NCI-H345 (cell line): ENCODE results near the gene ZNF148.

Source experiments
- DNase-seq: peaks from one replicate; lab custom pipeline; 2025; lab: John Stamatoyannopoulos, UW

ZNF148 gene

DNA sequence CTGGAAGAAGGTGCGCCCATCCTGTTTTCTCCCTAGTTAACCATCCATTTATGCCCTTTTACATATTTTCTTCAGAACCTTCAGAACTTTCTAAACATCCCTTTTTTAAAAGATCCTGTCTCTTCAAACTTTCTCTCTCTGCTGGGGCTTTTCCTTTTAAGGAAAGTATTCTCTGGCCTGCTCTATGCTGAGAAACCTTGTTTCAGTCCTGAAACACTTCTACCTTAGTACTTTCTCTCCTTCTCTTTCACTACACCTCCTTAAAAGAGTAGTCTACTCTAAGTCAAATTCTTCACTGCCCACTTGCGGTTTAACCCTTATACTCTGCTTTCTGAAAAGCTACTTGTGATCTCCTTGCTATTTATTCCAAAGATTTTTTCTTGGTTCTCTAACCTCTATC, 97.0 kb downstream of the ZNF148 start:
- no peak for DNase-seq

DNA sequence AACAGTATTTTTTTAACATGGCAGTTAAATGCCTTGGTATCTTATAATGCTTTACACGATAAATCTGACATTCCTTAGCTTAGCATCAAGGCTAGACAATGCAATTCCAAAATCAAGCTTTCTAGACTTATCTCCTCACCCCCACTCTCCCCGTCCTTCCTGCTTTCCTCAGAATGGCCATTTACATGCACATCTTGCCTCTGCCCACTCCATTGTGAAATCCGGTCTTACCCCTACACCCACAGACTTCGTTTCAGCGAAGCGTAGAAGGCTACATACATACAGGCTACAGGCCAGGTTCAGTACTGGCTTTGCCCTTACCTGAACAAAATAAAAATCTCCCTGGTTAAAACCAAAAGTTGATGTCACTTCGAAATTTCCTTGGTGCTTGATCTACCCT, 104.0 kb downstream of the ZNF148 start:
- DNase-seq = no peak

DNA sequence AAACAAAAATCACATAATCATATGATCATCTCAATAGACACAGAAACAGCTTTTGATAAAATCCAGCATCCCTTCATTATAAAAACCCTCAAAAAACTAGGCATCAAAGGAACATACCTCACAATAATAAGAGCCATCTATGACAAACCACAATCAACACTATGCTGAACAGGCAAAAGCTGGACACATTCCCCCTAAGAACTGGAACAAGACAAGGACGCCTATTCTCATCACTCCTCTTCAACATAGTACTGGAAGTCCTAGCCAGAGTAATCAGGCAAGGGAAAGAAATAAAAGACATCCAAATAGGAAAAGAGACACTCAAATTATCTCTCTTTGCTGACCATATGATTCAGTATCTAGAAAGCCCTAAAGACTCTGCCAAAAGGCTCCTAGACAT, 107.7 kb downstream of the ZNF148 start:
- no peak for DNase-seq

DNA sequence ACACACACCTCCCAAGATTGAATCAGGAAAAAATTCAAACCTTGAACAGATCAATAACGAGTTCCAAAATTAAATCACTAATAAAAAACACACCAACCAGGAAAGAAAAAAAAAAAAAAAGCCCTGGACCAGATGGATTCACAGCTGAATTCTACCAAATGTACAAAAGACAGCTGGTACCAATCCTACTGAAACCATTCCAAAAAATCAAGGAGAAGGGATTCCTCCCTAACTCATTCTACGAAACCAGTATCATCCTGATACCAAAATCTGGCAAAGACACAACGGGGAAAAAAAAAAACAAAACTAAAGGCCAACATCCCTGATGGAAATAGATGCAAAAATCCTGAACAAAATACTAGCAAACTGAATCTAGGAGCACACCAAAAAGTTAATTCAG, 108.2 kb downstream of the ZNF148 start:
- DNase-seq = no peak

DNA sequence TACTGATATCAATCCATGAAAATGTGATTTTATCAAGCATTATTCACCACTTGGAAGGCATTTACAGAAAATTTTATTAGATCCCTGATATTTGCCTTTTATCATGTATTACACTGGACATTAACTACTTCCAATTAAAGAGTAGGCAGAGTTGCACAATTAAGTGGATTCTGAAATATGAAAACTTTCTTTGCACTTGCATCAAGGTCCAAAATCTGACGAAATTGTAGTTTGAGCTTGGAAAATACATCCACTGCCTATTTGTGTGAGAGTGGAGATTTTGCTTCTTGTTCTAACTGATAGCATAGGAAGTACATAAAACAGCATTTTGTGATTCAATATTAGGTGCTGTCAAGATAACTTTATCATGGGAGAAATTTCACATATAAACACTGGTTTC, 113.0 kb downstream of the ZNF148 start:
- no peak for DNase-seq

DNA sequence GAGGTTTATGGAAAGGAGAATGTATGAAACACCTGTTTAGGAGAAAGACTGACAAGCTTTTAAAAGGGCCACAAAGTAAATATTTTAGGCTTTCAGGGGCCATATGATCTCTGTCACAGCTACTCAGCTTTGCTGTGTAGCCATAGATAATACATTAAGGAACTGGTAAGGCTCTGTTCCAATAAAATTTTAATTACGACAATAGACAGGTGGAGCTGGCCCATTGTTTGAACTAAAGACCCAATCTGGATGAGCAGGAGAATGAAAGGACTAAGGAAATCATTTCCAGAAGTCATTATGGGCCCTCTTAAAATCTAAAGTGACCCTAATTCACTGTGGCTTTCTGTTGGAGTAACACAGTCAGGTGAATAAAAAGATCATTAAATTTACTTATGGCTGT, 114.1 kb downstream of the ZNF148 start:
- peak; percentile 2 for DNase-seq

DNA sequence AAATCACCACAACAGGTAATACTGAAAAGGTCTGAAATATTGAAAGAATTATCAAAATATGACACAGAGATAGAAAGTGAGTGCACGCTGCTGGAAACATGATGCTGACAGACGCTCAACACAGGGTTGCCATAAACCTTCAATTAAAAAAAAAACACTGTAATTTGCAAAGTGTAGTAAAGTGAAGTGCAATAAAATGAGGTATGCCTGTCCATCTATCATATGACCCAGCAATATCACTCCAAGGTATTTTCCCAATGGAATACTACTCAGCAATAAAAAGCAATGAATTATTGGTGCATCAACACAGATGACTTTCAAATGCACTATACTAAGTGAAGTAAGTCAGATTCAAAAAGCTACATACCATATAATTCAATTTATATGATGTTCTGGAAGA, 115.0 kb downstream of the ZNF148 start:
- no peak for DNase-seq

DNA sequence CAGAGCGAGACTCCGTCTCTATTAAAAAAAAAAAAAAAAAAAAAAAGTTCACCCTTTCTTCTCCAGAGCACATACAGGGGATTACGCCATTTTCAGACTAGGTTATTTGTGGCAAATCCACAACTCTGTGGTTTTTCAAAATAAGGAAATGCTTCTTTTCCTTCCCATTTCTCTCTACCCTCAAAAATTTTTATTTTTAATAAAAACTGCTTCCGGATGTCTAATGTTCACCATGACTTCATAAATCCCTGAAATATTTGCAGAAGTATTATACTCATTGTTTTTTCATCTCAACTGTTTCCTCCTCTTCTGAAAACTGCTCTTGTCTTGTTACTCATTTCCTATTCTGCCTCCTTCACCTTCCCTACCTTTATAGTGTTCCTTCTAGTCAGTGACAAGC, 117.6 kb downstream of the ZNF148 start:
- DNase-seq = no peak

DNA sequence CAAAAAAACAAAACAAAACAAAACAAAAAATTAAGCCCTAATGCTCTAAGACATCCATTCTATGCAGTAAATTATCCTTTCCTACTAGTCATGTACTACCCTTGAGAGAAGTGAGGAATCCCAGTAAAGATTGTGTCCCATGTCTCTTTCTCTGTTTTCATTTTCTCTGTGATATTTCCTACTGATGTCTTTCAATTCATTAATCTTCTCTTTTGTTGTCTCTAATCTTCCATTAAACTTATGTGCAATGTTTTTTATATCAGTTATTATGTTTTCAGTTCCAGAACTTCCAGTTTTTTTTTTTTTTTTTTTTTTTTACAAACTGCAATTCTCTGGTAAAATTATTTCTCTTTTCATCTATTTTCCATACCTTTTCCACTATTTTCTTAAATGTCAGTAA, 118.5 kb downstream of the ZNF148 start:
- no peak for DNase-seq

DNA sequence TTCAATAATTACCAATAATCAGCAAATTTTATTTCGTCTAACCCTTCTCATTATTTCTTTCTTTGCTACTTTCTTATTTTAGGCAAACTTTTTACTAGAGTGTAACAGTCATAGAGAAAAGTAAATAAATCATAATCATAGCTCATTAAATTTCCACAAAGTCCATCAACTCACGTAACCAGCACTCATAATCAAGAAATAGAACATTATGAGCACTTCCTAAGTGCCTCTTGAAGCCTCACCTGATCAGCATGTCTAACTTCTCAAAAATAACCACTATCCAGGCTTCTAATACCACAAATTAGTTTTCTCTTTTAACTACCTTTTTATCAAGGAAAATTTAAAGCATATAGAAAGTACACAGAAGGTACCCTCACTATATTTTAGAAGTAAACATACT, 124.2 kb downstream of the ZNF148 start:
- no peak for DNase-seq

DNA sequence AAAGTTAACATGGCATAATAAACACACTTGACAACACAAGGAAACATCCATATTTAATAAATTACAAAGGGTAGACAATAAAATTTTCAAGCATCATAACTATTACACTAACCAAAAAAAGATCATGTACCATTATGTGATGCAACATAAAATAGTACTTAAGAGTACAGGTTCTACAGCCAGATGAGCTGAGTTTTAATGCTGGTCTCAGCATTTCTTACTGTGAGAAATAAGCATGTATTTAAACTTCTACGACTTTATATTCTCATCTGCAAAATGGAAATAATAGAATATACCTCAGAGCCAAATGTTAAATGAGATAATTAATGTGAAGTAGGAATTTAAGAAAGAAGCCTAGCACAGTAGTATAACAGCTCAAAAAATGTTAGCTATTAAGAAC, 128.9 kb downstream of the ZNF148 start:
- no peak for DNase-seq

DNA sequence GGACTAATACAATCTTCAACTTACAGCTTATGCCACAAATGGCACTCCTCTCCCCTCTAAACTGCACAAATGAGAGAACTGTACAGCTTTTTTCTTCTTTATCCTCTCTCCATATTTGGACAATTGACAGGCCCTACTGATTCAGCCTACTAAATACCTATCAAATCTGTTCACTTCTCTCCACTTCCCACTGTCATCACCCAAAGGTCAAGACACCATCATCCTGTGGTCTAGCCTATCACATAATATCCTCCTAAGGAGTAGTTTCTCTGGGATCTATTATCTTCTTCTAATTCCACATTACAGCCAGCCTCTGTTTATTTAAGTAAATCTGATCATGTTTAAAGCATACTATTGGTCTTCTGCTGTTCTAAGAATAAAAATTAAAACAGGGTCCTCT, 129.6 kb downstream of the ZNF148 start:
- DNase-seq = no peak

DNA sequence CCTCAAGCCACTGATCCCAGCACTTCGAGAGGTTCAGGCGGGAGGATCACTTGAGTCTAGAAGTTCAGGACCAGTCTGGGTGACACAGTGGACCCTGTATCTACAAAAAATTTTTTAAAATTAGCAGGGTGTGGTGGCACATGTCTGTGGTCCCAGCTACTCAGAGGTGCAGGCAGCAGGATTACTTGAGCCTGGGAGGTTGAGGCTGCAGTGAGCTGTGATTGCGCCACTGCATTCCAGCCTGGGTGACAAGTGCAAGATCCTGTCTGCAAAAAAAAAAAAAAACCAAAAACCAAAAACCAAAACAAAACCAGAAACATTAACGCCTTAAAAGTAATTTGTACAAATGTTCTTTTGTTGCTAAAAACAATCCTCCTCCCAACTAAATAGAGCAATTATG, 134.6 kb downstream of the ZNF148 start:
- no peak for DNase-seq

DNA sequence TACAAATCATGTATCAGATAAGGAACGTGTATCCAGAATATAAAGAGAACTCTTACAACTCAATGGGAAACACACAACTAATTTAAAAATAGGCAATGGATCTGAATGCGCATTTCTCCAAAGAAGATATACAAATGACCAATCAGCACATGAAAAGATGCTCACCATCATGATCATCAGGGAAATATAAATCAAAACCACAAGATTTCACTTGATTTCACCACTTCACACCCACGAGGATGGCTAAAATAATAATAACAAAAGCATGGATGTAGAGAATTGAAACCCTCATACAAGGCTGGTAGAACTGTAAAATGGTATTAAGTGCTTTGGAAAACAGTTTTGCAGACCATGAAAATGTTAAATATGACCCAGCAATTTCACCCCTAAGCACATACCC, 135.9 kb downstream of the ZNF148 start:
- no peak for DNase-seq

DNA sequence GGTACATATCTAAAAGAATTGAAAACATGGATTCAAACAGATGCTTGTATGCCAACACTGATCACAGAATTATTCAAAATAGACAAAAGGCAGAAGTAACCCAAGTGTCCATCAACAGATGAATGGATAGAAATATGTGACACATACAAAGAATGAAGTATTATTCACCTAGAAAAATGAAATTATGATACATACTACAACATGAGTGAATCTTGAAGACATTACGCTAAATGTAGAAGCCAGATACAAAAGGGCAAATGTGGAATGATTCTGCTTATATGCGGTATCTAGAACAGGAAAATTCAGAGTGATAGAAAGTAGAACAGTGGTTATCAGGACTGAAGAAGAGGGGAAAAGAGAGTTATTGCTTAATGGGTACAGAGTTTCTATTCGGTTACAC, 136.4 kb downstream of the ZNF148 start:
- no peak for DNase-seq

DNA sequence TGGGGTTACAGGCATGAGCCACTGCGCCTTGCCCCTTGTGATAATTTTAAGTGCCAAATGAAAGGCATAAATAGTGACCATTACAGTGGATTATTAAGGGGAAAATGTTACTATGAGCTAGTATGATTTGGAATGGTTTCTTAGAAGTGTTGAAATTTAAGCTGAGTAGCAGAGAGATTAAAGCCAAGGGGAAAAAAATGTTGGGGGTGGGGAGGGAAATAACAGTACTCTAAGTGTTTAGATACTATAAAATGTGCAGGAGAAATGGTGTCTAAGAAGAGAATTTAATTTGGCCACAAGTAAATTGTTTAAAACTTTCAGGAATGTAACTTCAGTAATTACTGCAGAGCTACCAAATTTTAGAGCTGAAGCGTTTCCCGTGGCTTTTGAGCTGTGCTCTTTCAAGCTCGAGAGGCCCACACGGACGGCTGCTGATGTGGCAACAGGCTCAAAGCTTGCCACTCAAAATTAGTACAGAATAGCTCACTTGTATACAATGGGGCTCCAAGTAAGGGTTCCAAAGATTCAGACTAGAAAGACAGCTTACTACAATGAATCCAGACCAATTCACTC, 138.7 kb downstream of the ZNF148 start:
- no peak for DNase-seq

DNA sequence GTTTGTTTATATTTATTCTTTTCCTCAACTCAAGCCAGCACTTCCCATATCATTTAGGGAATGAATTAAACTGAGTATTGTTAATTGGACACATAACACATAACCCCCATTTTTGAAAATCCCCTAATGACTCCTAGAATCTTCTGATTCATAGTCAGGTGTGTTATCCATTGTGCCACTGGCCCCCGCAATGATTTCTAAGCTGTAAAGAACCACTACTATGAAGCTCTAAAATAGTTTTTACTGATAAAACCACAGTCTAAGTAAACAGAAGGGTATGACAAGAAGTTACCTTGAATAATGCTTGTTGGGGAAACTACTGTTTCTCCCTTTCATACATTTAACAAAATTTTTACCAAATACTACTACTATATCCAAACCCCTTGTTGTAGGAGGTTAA, 140.3 kb downstream of the ZNF148 start:
- DNase-seq = no peak

DNA sequence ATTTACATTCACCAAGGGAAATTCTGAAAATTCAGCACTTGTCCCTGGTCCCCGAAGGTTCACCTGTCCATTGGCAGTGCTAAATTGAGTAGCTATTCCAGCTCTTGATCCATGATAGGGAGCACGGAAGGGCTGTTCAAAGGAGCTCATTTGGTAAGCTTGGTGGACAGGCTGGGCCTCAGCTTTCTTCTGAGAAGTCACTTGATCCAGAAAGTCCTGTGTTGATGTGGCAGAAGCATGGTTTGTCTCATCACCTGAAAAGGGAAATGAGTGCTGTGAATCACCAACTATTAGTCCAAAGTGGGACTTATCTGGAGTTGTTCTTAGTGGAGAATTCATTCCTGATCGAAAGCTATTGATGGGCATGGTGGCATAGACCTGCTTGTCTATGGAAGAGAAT, 142.7 kb downstream of the ZNF148 start:
- DNase-seq = no peak

DNA sequence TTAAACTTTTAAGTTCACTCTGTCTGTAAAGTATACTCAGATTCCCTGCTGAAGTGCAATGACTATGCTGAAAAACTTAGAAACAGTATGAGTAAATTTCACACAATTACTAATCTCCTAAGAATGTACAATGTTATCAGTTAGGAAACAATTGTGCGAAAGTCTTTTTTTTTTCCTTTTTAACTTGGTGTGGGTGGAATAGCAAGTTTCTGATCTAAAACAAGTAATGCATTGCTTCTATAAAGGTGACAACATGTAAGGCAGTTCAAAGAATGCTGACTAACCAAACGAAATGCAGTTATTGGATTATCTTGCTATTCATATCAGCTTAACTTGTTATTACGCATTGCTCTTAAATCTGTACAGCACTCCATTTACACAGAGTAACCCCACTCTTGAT, 143.2 kb downstream of the ZNF148 start:
- no peak for DNase-seq

DNA sequence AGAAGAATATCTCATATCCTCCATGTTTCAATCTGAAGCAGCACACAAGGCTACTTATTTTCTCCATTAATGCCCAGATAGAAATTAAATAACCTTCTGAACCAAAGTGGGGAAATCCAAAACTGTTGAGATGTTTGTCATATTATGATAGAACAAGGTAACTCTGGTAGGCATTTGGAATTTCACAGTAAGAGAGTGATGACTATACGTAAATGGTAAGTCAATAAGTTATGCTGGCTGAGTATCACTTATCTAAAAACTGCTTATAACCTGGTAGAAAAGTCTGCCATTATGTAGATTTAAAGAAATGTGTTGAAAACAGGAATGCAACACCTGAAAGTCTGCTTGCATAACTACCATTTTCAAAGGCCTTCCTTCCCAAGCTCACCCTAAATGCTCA, 145.4 kb downstream of the ZNF148 start:
- DNase-seq = no peak

DNA sequence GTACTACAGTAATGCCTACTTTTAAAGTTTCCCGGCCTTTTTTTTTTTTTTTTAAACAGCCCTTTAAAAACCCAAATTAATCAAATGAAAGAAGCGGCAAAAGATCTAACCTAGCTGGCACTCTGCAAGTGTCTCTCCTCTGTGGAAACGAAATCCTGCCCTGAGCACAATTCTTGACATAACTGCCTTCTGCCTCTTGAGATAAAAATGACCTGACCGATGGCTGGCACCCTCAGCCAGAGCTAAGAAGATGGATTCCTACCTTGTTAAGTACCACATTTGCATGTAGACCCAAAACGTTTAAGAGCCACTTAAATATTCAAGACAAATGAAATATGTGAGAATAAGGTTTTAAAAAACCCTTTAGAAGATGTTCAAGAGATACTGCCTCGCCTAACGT, 146.0 kb downstream of the ZNF148 start:
- no peak for DNase-seq

DNA sequence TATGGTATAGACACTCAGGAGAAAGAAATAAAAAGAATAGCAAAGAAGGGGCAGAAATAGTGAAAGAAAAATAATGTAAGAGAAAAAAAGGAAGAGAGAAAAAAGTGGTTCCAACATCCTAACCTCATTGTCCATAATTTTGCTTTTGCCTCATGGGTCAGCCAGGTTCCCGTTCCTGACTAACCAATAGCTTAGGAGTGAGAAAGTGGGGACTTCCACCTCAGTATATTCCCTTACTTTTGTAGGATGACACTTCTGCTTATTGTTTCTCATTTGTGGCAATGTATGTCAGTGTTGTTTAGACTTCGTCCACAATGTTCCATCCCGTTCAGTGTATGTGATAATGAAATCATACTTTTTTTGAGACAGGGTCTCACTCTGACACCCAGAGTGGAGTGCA, 153.3 kb downstream of the ZNF148 start:
- DNase-seq = no peak

DNA sequence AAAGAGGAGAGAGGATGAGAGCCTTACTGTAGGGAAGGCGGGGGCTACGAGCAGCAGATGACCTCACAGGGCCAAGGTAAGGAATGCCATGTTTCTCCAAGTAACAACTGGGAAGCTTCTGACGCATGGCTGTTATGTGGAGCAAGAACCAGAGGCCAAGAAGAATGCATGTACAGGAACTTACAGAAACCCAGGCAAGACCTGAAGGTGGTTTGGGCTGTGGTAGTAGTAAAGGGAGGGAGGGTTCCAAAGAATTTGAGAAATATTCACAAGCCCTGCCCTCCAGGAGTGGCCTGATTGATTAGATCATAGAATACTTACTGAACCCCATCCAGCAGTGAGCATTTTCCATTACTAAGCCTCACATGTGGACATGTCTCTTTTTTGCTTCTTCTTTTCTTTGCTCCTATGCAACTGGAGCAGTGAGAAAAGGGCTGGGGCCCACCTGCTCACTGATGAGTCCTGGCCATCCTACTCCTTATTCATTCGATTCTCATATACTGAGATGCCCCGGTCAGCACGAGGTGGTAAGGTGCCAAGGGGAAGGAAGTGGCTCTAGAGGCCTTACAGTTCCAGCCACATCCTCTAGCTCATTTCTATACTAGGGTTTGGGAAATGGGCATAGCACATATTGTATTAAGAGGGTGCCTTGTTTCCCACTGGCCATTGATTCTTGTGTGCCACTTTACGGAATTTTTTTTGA, 154.2 kb downstream of the ZNF148 start:
- no peak for DNase-seq

DNA sequence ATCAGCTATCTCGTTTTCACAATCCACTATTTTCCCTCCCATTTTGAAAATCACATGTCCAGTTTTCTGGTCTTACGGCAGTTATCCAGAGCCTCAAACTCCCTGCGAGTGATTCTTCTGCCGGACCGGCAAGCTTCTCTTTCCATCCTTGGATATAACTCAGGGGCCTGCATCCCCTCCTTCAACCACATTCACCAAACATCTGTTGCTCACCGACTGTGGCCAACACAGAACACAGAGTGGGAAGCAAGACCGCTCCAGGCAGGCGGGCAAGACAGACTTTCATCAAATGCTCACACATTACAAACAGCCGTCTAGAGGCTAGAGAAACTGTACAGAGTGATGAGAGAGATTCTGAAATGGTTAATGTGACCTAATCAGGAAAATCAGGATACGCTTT, 154.9 kb downstream of the ZNF148 start:
- no peak for DNase-seq
